ENCODE measurements around the gene RAB11FIP4. TPM values are rescaled to one million over a fixed set of nuclear protein-coding genes. Genes with fewer than 3 reads are reported as not detected.

Gene RAB11FIP4
- total and polyA plus RNA-seq, 12 donors = 1.6 to 13.9 (median 8.4) TPM

- intact Hi-C loops (cut with DNase I) = loop anchor here in 5 of 10 donors (5.0 to 10.0 kb wide), 3 partner anchors 128 to 161 kb away; no protein-coding TSS in a partner anchor
- H3K9me3 ChIP-seq = no peaks in the 10 kb centered on the region
- DNase-seq (no peak), ATAC-seq (no peak)
- H3K36me3 ChIP-seq = peaks cover 0 to 9% (median 0%) of the 10 kb centered on the region in 9 donors
- no peak for TF ChIP-seq CTCF (IDR thresholded peaks at IDR 0.05)
- H3K27me3 ChIP-seq = no peaks in the 10 kb centered on the region
- 90% methylated on average over 8 of the region's 8 CpGs for WGBS, 2 donors
- H3K4me3 ChIP-seq = no peak overlapping the region
- H3K4me1 ChIP-seq = peaks cover 8 to 94% (median 67%) of the 10 kb centered on the region in 9 donors
- peak overlapping the region in 2 of 10 donors; percentile 16 to 43 for H3K27ac ChIP-seq
Measured at GRCh38 chr17:31564291-31564690, 172.8 kb downstream of the RAB11FIP4 start.

DNA sequence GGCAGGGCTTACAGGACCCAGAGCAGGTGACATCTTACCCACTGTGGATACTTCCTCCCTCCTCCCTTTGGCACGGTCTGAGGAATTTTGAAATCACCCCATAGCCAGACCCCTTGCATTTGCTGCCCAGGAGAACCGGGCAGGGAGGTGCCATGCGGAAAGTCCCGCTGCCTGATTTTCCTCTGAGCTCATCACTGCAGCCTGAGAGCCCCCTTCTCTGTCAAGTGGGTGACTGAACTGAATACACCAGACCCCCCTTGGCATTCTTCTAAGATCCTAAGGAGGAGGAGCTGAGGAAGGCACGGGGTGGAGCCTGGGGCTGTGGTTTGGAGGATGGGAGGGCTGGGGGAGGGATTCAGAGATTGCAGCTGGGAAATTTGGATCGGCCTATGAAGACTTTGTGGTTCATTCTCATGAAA is 173.4 kb downstream of the RAB11FIP4 start:
- Histone ChIP-seq H3K27ac (peak overlapping the region in 4 of 10 donors; percentile 4 to 67 (median 39)), H3K4me1 (peaks cover 8 to 95% (median 69%) of the 10 kb centered on the region in 9 donors), H3K36me3 (peaks cover 0 to 9% (median 0%) of the 10 kb centered on the region in 9 donors), H3K9me3 (no peaks in the 10 kb centered on the region), H3K4me3 (no peak overlapping the region), H3K27me3 (no peaks in the 10 kb centered on the region)
- DNase-seq (peak in 1 of 2 donors; percentile 22), ATAC-seq (peak in 3 of 8 donors; percentile 17 to 34 (median 28))
- WGBS, 2 donors = 52 to 58% methylated on average over 6 of the region's 6 CpGs
- TF ChIP-seq CTCF (IDR thresholded peaks at IDR 0.05) = no peak
- intact Hi-C loops (cut with DNase I) = loop anchor here in 5 of 10 donors (5.0 to 10.0 kb wide), 3 partner anchors 127 to 160 kb away; no protein-coding TSS in a partner anchor

DNA sequence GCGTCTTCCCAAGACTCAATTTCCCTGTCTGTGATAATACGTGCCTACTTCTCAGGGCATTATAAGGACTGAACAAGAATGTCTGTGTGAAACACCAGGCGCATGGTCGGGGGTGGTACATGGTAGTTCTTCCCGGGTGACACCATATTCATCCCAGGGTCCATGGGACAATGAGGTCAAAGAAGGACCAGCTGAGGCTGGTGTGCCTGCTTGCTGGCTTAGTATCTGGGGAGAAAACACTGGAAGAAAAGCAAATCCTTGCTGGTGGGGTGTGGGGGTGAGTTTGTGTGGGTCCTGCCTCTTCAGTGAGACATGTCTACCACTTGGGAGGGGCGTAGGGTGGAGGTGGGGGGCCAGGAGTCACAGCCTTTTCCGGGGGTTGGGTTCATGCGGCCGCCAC is 174.2 kb downstream of the RAB11FIP4 start:
- Histone ChIP-seq H3K36me3 (peaks cover 0 to 9% (median 0%) of the 10 kb centered on the region in 9 donors), H3K9me3 (no peaks in the 10 kb centered on the region), H3K27me3 (no peaks in the 10 kb centered on the region), H3K4me1 (peaks cover 3 to 94% (median 69%) of the 10 kb centered on the region in 9 donors), H3K27ac (peak overlapping the region in 4 of 10 donors; percentile 4 to 67 (median 39)), H3K4me3 (no peak overlapping the region)
- WGBS, 2 donors = 91% methylated on average over 9 of the region's 9 CpGs
- no peak for DNase-seq
- ATAC-seq = no peak
- intact Hi-C loops (cut with DNase I) = loop anchor here in 4 of 10 donors (10.0 kb wide), 2 partner anchors 129 to 159 kb away; no protein-coding TSS in a partner anchor
- no peak for TF ChIP-seq CTCF (IDR thresholded peaks at IDR 0.05)

DNA sequence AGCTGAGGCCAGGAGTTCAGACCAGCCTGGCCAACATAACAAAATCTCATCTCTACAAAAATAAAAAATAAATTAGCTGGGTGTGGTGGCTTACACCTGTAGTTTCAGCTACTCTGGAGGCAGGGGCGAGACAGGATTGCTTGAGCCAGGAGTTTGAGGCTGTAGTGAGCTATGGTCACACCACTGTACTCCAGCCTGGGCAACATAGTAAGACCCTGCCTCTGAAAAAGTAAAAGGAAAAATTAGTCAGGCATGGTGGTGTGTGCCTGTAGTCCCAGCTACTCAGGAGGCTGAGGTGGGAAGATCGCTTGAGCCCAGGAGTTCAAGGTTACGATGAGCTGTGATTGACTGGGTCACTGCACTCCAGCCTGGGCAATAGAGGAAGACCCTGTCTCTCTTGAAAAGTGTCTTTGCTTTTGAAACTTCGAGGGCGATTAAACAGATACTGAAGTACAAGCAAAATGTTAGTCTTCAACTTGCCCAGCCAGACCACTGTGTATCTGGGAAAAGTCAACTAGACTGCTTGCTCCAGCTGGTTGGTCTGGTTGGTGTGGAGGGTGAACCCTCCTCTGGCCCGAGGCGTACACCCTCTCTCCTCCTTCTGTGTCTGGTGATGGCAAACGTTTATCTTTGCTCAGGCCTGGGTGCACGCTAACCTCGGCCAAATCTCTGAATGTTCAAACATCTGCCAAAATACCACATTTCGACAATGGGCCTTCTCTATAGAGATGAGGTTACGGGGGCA is 174.9 kb downstream of the RAB11FIP4 start:
- DNase-seq (no peak), ATAC-seq (no peak)
- intact Hi-C loops (cut with DNase I) = loop anchor here in 4 of 10 donors (10.0 kb wide), 2 partner anchors 128 to 158 kb away; no protein-coding TSS in a partner anchor
- Histone ChIP-seq H3K4me3 (no peak overlapping the region), H3K27me3 (no peaks in the 10 kb centered on the region), H3K4me1 (peaks cover 6 to 93% (median 69%) of the 10 kb centered on the region in 9 donors), H3K36me3 (peaks cover 0 to 9% (median 0%) of the 10 kb centered on the region in 9 donors), H3K27ac (peak overlapping the region in 3 of 10 donors; percentile 18 to 38 (median 24)), H3K9me3 (no peaks in the 10 kb centered on the region)
- WGBS, 2 donors = 81 to 86% methylated on average over 12 of the region's 12 CpGs
- no peak for TF ChIP-seq CTCF (IDR thresholded peaks at IDR 0.05)

Measured in heart right ventricle (tissue), 16 donors.